Heart left ventricle (tissue), 13 donors: ENCODE results near the gene KIF26A.

Source experiments
- POLR2A ChIP-seq, 2 donors: fragments of 450-650 bp; IDR thresholded peaks; one replicate each; pipeline ENCODE4 v1.6.1; 2017; ENCODE audit warnings: antibody characterized with exemption in 2 of 2, mild to moderate bottlenecking in 2 of 2, moderate library complexity in 2 of 2
- TF ChIP-seq, protein P1 (sequence below), 12 donors: fragments of 200-600 bp; sonication (generic) in 4 of 12; IDR thresholded peaks; one replicate each; pipeline versions ENCODE4 v1.5.0 to v1.8.0; 2018 to 2022; ENCODE audit warnings: antibody characterized with exemption in 12 of 12, mild to moderate bottlenecking in 5 of 12
- donor health status: ischemic (EF 13 %, LVEDD 7.1; RV severe dilation, severe dysfunction).
- donor health status: DM: no; HTN: yes; CAD: no.
- donor health status: DM: no; HTN: no; CAD: no.
- donor health status: ischemic (EF 25% LVEDD 6.9; RV normal size, moderate dysfunction).
- donor health status: ischemic (EF 25% LVEDD 5.7; RV mildly dilated, moderate dysfunction).
- donor health status: ischemic (EF 35%, LVEDD 5.7; RV mildly dilated, moderate dysfunction).
- donor health status: nonischemic (EF 11% LVEDD 7.7; RV severe dilation, severe dysfunction).
- donor health status: DM: yes; HTN: yes; CAD: no.
- donor health status: PGD.
- donor health status: ischemic (EF 29% LVEDD 5.4; RV normal size, mild dysfunction).
- donor health status: nonischemic (EF 23%, LVEDD 6.1; RV moderate dilation, normal function).

- TF ChIP-seq, protein P1, sequence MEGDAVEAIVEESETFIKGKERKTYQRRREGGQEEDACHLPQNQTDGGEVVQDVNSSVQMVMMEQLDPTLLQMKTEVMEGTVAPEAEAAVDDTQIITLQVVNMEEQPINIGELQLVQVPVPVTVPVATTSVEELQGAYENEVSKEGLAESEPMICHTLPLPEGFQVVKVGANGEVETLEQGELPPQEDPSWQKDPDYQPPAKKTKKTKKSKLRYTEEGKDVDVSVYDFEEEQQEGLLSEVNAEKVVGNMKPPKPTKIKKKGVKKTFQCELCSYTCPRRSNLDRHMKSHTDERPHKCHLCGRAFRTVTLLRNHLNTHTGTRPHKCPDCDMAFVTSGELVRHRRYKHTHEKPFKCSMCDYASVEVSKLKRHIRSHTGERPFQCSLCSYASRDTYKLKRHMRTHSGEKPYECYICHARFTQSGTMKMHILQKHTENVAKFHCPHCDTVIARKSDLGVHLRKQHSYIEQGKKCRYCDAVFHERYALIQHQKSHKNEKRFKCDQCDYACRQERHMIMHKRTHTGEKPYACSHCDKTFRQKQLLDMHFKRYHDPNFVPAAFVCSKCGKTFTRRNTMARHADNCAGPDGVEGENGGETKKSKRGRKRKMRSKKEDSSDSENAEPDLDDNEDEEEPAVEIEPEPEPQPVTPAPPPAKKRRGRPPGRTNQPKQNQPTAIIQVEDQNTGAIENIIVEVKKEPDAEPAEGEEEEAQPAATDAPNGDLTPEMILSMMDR (IDR thresholded peaks at IDR 0.05): no peak
- no peak for TF ChIP-seq POLR2A (IDR thresholded peaks at IDR 0.05)
Measured at GRCh38 chr14:104162495-104162894, 24.1 kb downstream of the KIF26A start.
